ENCODE data around the gene CACNG8.
A peak's percentile ranks its signal among the peaks of the same experiment; 100 is the strongest.

Gene CACNG8

DNA sequence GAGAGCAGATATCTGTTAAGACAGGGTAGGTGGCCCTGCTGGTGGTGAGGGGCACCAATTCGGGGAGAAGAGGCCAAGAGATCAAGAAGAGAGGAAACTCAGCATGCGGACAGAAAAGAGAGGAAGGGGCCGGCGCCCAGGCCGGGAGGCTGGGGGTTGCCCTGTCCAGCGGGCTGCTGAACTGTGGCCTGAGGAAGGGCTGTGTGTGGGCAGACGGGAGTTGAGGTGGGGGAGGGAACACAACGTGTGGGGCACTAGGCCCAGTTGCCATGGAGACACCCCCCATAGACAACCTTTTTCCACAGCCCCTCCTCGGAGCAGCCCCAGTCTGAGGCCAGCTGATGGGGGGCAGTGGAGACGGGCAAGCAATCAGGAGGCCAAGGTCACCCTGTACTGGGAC lies 2.5 kb upstream of the CACNG8 start:
- TF ChIP-seq, protein P1, sequence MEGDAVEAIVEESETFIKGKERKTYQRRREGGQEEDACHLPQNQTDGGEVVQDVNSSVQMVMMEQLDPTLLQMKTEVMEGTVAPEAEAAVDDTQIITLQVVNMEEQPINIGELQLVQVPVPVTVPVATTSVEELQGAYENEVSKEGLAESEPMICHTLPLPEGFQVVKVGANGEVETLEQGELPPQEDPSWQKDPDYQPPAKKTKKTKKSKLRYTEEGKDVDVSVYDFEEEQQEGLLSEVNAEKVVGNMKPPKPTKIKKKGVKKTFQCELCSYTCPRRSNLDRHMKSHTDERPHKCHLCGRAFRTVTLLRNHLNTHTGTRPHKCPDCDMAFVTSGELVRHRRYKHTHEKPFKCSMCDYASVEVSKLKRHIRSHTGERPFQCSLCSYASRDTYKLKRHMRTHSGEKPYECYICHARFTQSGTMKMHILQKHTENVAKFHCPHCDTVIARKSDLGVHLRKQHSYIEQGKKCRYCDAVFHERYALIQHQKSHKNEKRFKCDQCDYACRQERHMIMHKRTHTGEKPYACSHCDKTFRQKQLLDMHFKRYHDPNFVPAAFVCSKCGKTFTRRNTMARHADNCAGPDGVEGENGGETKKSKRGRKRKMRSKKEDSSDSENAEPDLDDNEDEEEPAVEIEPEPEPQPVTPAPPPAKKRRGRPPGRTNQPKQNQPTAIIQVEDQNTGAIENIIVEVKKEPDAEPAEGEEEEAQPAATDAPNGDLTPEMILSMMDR (IDR thresholded peaks at IDR 0.05; ENCODE audit: poor library complexity, severe bottlenecking) = no peak
- peak overlapping the region; percentile 28 for H3K27ac ChIP-seq (ENCODE audit: poor library complexity, severe bottlenecking)
- ATAC-seq (ENCODE audit: low read depth) (no peak), DNase-seq (ENCODE audit: low spot score) (no peak)
- H3K27me3 ChIP-seq (ENCODE audit: insufficient read depth, poor library complexity, severe bottlenecking) = no peaks in the 10 kb centered on the region
- no peaks in the 10 kb centered on the region for H3K9me3 ChIP-seq (ENCODE audit: severe bottlenecking)
- peaks cover 11% of the 10 kb centered on the region for H3K36me3 ChIP-seq (ENCODE audit: low read depth)
- H3K4me1 ChIP-seq (ENCODE audit: insufficient read depth, poor library complexity, severe bottlenecking) = no peaks in the 10 kb centered on the region
- H3K4me3 ChIP-seq (ENCODE audit: severe bottlenecking) = no peak overlapping the region

DNA sequence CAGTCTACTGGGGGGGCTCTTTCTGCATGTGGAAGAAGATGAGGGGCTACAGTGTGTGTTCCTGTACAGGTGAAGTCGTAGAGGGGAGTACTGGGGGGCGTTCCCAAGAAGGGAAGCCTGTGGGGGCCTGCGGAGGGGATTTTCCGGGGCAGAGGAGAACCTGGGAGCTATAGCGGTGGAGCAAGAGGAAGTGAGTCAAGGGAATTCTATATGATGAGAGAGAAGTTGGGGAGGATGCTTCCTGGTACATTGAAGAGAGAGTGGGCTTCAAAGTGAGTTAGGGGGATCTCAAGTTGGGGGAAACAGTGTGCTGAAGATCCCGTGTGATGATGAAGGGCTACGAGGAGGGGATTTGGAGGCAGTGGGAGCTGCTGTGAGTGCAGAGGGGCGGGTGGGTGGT lies 1.9 kb upstream of the CACNG8 start:
- no peak for DNase-seq (ENCODE audit: low spot score)
- Histone ChIP-seq H3K36me3 (ENCODE audit: low read depth) (peaks cover 17% of the 10 kb centered on the region), H3K4me3 (ENCODE audit: severe bottlenecking) (peak overlapping the region; percentile 54), H3K27me3 (ENCODE audit: insufficient read depth, poor library complexity, severe bottlenecking) (no peaks in the 10 kb centered on the region), H3K9me3 (ENCODE audit: severe bottlenecking) (no peaks in the 10 kb centered on the region), H3K27ac (ENCODE audit: poor library complexity, severe bottlenecking) (peak overlapping the region; percentile 28), H3K4me1 (ENCODE audit: insufficient read depth, poor library complexity, severe bottlenecking) (no peaks in the 10 kb centered on the region)
- TF ChIP-seq, protein P1 (IDR thresholded peaks at IDR 0.05; ENCODE audit: poor library complexity, severe bottlenecking) = no peak
- 0 out of 3 replicates have a peak, but pooled peaks have one; percentile 32 for ATAC-seq (ENCODE audit: low read depth)

DNA sequence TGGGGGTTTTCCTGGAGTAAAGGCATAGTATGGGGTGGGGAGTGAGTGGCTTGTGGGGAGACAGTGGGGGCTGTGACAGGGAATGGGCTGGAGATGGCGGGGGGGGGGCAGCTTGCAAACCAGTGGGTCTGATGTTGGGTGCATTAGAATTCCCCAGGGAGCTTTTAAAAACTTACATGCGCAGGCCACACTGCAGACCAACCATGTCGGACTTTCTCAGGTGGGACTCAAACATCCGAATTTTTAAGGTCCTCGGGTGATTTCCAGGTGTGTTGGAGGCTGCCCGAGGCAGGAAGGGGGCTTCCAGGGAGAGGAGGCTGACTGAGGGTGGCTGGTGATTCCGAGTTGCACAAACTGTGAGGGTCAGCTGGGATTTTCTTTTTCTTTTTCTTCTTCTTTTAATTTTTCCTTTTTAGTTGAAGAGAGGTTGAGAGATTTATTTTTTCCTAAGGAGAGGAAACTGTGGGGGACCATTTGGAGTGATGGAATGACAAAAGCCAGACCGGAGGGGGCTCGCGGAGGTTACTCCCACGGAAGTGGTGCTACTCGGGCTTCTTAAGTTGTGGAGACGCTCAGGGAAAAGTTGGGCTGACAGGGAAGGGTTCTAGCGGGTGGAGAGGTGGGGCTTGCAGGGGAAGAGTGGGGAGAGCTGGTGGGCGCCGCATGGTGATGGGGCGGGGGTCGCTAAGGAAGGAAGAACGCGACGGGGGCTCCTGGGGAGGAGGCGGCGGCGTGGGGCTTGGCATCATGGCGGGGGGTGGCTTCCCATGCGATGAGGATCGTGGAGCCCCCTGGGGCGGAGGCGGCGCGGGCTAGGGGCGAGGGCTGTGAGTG lies 997 bp upstream of the CACNG8 start:
- Histone ChIP-seq H3K27me3 (ENCODE audit: insufficient read depth, poor library complexity, severe bottlenecking) (no peaks in the 10 kb centered on the region), H3K27ac (ENCODE audit: poor library complexity, severe bottlenecking) (peak overlapping the region; percentile 28), H3K9me3 (ENCODE audit: severe bottlenecking) (no peaks in the 10 kb centered on the region), H3K4me3 (ENCODE audit: severe bottlenecking) (peak overlapping the region; percentile 54), H3K4me1 (ENCODE audit: insufficient read depth, poor library complexity, severe bottlenecking) (no peaks in the 10 kb centered on the region), H3K36me3 (ENCODE audit: low read depth) (peaks cover 23% of the 10 kb centered on the region)
- DNase-seq (ENCODE audit: low spot score) (no peak), ATAC-seq (ENCODE audit: low read depth) (peak; percentile 79)
- TF ChIP-seq, protein P1 (IDR thresholded peaks at IDR 0.05; ENCODE audit: poor library complexity, severe bottlenecking) = no peak

DNA sequence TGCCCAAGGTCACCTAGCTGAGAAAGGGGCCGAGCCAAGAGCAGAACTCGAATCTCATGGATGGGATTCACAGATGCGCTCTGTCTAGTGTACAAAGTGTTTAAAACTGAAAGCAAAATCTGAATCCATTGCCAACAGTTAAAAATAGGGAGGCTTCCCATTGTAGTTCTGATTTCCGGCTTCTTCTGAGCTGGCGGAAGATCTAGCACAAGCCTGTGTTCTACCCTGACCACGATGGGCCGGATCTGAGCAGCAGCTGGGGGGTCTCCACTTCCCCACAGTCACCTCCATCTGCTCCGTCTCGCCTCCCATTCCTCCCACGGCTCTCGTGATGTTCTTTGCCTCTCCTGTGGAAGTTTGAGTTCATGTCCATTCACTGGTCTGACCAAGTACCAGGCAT lies 2.4 kb downstream of the CACNG8 start:
- no peaks in the 10 kb centered on the region for H3K9me3 ChIP-seq (ENCODE audit: severe bottlenecking)
- H3K36me3 ChIP-seq (ENCODE audit: low read depth) = peaks cover 26% of the 10 kb centered on the region
- no peaks in the 10 kb centered on the region for H3K27me3 ChIP-seq (ENCODE audit: insufficient read depth, poor library complexity, severe bottlenecking)
- DNase-seq (ENCODE audit: low spot score) (no peak), ATAC-seq (ENCODE audit: low read depth) (no peak)
- H3K4me1 ChIP-seq (ENCODE audit: insufficient read depth, poor library complexity, severe bottlenecking) = no peaks in the 10 kb centered on the region
- no peak overlapping the region for H3K4me3 ChIP-seq (ENCODE audit: severe bottlenecking)
- TF ChIP-seq, protein P1 (IDR thresholded peaks at IDR 0.05; ENCODE audit: poor library complexity, severe bottlenecking) = no peak
- H3K27ac ChIP-seq (ENCODE audit: poor library complexity, severe bottlenecking) = no peak overlapping the region

DNA sequence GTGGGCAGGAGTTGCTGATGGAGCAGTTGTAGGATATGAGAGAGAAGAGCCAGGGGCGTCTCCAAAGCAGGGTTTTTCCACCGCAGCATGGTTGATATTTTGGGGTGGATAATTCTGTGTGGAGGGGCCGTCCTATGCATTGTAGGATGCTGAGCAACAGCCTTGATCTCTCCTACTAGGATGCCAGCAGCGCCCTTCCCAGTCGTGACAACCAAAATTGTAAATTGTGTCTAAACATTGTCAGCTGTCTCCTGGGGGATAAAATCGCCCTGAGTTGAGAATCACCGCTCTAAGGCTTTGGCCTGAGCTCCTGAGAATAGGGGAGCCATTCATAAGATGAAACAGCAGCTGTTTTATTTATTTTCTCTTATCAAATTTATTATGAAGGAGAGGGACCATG lies 4.2 kb downstream of the CACNG8 start:
- peaks cover 26% of the 10 kb centered on the region for H3K36me3 ChIP-seq (ENCODE audit: low read depth)
- DNase-seq (ENCODE audit: low spot score) = no peak
- no peak overlapping the region for H3K27ac ChIP-seq (ENCODE audit: poor library complexity, severe bottlenecking)
- no peak for ATAC-seq (ENCODE audit: low read depth)
- H3K9me3 ChIP-seq (ENCODE audit: severe bottlenecking) = no peaks in the 10 kb centered on the region
- TF ChIP-seq, protein P1 (IDR thresholded peaks at IDR 0.05; ENCODE audit: poor library complexity, severe bottlenecking) = no peak
- no peak overlapping the region for H3K4me3 ChIP-seq (ENCODE audit: severe bottlenecking)
- no peaks in the 10 kb centered on the region for H3K27me3 ChIP-seq (ENCODE audit: insufficient read depth, poor library complexity, severe bottlenecking)
- no peaks in the 10 kb centered on the region for H3K4me1 ChIP-seq (ENCODE audit: insufficient read depth, poor library complexity, severe bottlenecking)
